ENCODE measurements around the gene LRP4. TPM values are rescaled to one million over a fixed set of nuclear protein-coding genes. Genes with fewer than 3 reads are reported as not detected.

LRP4 gene
- total RNA-seq, 4 donors from 2014 or later = 2.3 to 7.4 (median 3.5) TPM

GRCh38 chr11:46838501-46838900, 79.8 kb downstream of the LRP4 start:
- Histone ChIP-seq H3K9me3 (no peaks in the 10 kb centered on the region), H3K27me3 (no peaks in the 10 kb centered on the region), H3K4me3 (no peak overlapping the region), H3K27ac (replicated peaks in 1 of 4) (no peak overlapping the region), H3K36me3 (no peaks in the 10 kb centered on the region), H3K4me1 (peaks cover 1 to 10% (median 4%) of the 10 kb centered on the region in 4 donors)
- WGBS = 94% methylated on average over 5 of the region's 6 CpGs
- intact Hi-C loops (cut with DNase I) = no loop called here
- no peak for DNase-seq (ENCODE audit: extremely low spot score)
- TF ChIP-seq POLR2A (IDR thresholded peaks at IDR 0.05; ENCODE audit: low read depth) (no peak), POLR2AphosphoS5 (IDR thresholded peaks at IDR 0.05) (no peak), EP300 (IDR thresholded peaks at IDR 0.05) (no peak), CTCF (IDR thresholded peaks at IDR 0.05) (no peak)

- Histone ChIP-seq H3K4me1 (peaks cover 0 to 6% (median 4%) of the 10 kb centered on the region in 4 donors), H3K27ac (replicated peaks in 1 of 4) (no peak overlapping the region), H3K27me3 (no peaks in the 10 kb centered on the region), H3K9me3 (no peaks in the 10 kb centered on the region), H3K36me3 (no peaks in the 10 kb centered on the region), H3K4me3 (no peak overlapping the region)
- intact Hi-C loops (cut with DNase I) = no loop called here
- no peak for DNase-seq (ENCODE audit: extremely low spot score)
- no peak for TF ChIP-seq CTCF (IDR thresholded peaks at IDR 0.05)
- TF ChIP-seq EP300 (IDR thresholded peaks at IDR 0.05) = no peak
- TF ChIP-seq POLR2A (IDR thresholded peaks at IDR 0.05; ENCODE audit: low read depth) = no peak
- no peak for TF ChIP-seq POLR2AphosphoS5 (IDR thresholded peaks at IDR 0.05)
These were observed 80.5 kb downstream of the LRP4 start for GRCh38 chr11:46837860-46838259.

- intact Hi-C loops (cut with DNase I) = no loop called here
- Histone ChIP-seq H3K4me1 (peaks cover 0 to 6% (median 4%) of the 10 kb centered on the region in 4 donors), H3K4me3 (no peak overlapping the region), H3K9me3 (no peaks in the 10 kb centered on the region), H3K36me3 (no peaks in the 10 kb centered on the region), H3K27ac (replicated peaks in 1 of 4) (no peak overlapping the region), H3K27me3 (no peaks in the 10 kb centered on the region)
- DNase-seq (ENCODE audit: extremely low spot score) = no peak
- no peak for TF ChIP-seq EP300 (IDR thresholded peaks at IDR 0.05)
- TF ChIP-seq POLR2AphosphoS5 (IDR thresholded peaks at IDR 0.05) = no peak
- no peak for TF ChIP-seq POLR2A (IDR thresholded peaks at IDR 0.05; ENCODE audit: low read depth)
- no peak for TF ChIP-seq CTCF (IDR thresholded peaks at IDR 0.05)
These were observed 81.5 kb downstream of the LRP4 start for GRCh38 chr11:46836870-46837269.

GRCh38 chr11:46836431-46836830, 81.9 kb downstream of the LRP4 start:
- peaks cover 0 to 6% (median 4%) of the 10 kb centered on the region in 4 donors for H3K4me1 ChIP-seq
- H3K27me3 ChIP-seq = no peaks in the 10 kb centered on the region
- TF ChIP-seq POLR2A (IDR thresholded peaks at IDR 0.05; ENCODE audit: low read depth) (no peak), POLR2AphosphoS5 (IDR thresholded peaks at IDR 0.05) (no peak), CTCF (IDR thresholded peaks at IDR 0.05) (no peak), EP300 (IDR thresholded peaks at IDR 0.05) (no peak)
- H3K9me3 ChIP-seq = no peaks in the 10 kb centered on the region
- intact Hi-C loops (cut with DNase I) = no loop called here
- no peak overlapping the region for H3K27ac ChIP-seq (replicated peaks in 1 of 4)
- no peaks in the 10 kb centered on the region for H3K36me3 ChIP-seq
- WGBS = 86% methylated on average over 1 of the region's 1 CpG
- no peak overlapping the region for H3K4me3 ChIP-seq
- DNase-seq (ENCODE audit: extremely low spot score) = no peak

- no peak overlapping the region for H3K27ac ChIP-seq (replicated peaks in 1 of 4)
- peaks cover 0 to 6% (median 4%) of the 10 kb centered on the region in 4 donors for H3K4me1 ChIP-seq
- WGBS = 76% methylated on average over 3 of the region's 3 CpGs
- no peaks in the 10 kb centered on the region for H3K27me3 ChIP-seq
- no peak for TF ChIP-seq CTCF (IDR thresholded peaks at IDR 0.05)
- no peaks in the 10 kb centered on the region for H3K36me3 ChIP-seq
- no peaks in the 10 kb centered on the region for H3K9me3 ChIP-seq
- H3K4me3 ChIP-seq = no peak overlapping the region
- DNase-seq (ENCODE audit: extremely low spot score) = no peak
- intact Hi-C loops (cut with DNase I) = no loop called here
These were observed 82.5 kb downstream of the LRP4 start for GRCh38 chr11:46835897-46836296.
